H1 (cell line): ENCODE measurements around the gene HSD17B13.
"Not testable (repeated sequence)": the region's sequence is repeated elsewhere in the genome, so short reads cannot be mapped to it uniquely, and the experiment has no call there.

ENCODE experiments used
- ATF2 ChIP-seq: IDR thresholded peaks from 2 replicates; pipeline ENCODE4 v1.6.1; 2012; ENCODE audit warnings: low read length, inconsistent platforms
- CREB1 ChIP-seq: IDR thresholded peaks from 2 replicates; pipeline ENCODE4 v1.6.1; 2012; ENCODE audit warnings: inconsistent platforms
- CTBP2 ChIP-seq: IDR thresholded peaks from 2 replicates; pipeline ENCODE4 v1.7.0; 2011; ENCODE audit warnings: borderline replicate concordance, mild to moderate bottlenecking, moderate library complexity, mixed read lengths, low read length; ENCODE audit not compliant: insufficient read depth, insufficient read length
- CTCF ChIP-seq, 3 experiments: IDR thresholded peaks; 1 replicate in 2 of 3; 2 replicates in 1 of 3; pipeline versions ENCODE4 v1.5.1 to v1.6.1; 2011; ENCODE audit warnings: low read length in 3 of 3, mild to moderate bottlenecking in 3 of 3, inconsistent platforms in 2 of 3, low read depth in 1 of 3, moderate library complexity in 1 of 3; ENCODE audit not compliant: insufficient read depth in 1 of 3; ENCODE audit errors: control extremely low read depth in 1 of 3
- E2F6 ChIP-seq: IDR thresholded peaks from 2 replicates; pipeline ENCODE4 v1.6.1; 2012; ENCODE audit warnings: inconsistent platforms
- EP300 ChIP-seq, 2 experiments: IDR thresholded peaks; 1 replicate in 1 of 2; 2 replicates in 1 of 2; pipeline ENCODE4 v1.6.1; 2011 to 2012; ENCODE audit warnings: low read depth in 2 of 2, low read length in 2 of 2, mild to moderate bottlenecking in 2 of 2, borderline replicate concordance in 1 of 2, inconsistent platforms in 1 of 2, moderate library complexity in 1 of 2
- EZH2 ChIP-seq: fragments of 200-600 bp; sonication (generic); IDR thresholded peaks from 2 replicates; pipeline ENCODE4 v1.7.1; 2012; ENCODE audit warnings: low read depth, mild to moderate bottlenecking, moderate library complexity, low read length, inconsistent platforms; ENCODE audit not compliant: severe bottlenecking
- GABPA ChIP-seq: IDR thresholded peaks from 2 replicates; pipeline ENCODE4 v1.6.1; 2011; ENCODE audit warnings: mild to moderate bottlenecking, low read length, moderate library complexity, borderline replicate concordance; ENCODE audit not compliant: insufficient read depth
- POLR2A ChIP-seq, 2 experiments: IDR thresholded peaks; 1 replicate in 1 of 2; 2 replicates in 1 of 2; pipeline ENCODE4 v1.6.1; 2011; ENCODE audit warnings: low read depth in 2 of 2, low read length in 2 of 2, mild to moderate bottlenecking in 2 of 2; ENCODE audit errors: control extremely low read depth in 1 of 2
- POLR2AphosphoS5 ChIP-seq: IDR thresholded peaks from 2 replicates; pipeline ENCODE4 v1.6.1; 2011; ENCODE audit warnings: low read depth, low read length
- RNF2 ChIP-seq: fragments of 200-900, 300-1000 bp; sonication (generic); IDR thresholded peaks from 2 replicates; pipeline ENCODE4 v1.7.1; 2016; ENCODE audit warnings: borderline replicate concordance, low read depth, mild to moderate bottlenecking, antibody characterized with exemption, low read length; ENCODE audit not compliant: poor library complexity, severe bottlenecking; ENCODE audit errors: missing control alignments
- SRF ChIP-seq: IDR thresholded peaks from 2 replicates; pipeline ENCODE4 v1.6.1; 2011; ENCODE audit warnings: mild to moderate bottlenecking, low read depth, low read length, moderate library complexity
- TBP ChIP-seq: IDR thresholded peaks from 2 replicates; pipeline ENCODE4 v1.6.1; 2011; ENCODE audit warnings: low read depth, low read length, improper control_type of control experiment
- TCF12 ChIP-seq: IDR thresholded peaks from 2 replicates; pipeline ENCODE4 v1.6.1; 2011; ENCODE audit warnings: low read depth, mild to moderate bottlenecking, low read length

GRCh38 chr4:87341954-87342635, 19.4 kb upstream of the HSD17B13 start:
- TF ChIP-seq CTCF (IDR thresholded peaks at IDR 0.05; ENCODE audit: control extremely low read depth in 1 of 3, insufficient read depth in 1 of 3, low read depth in 1 of 3, low read length in 3 of 3); POLR2AphosphoS5; E2F6; GABPA; SRF; CTBP2; CREB1; ATF2; EP300 (IDR thresholded peaks at IDR 0.05; ENCODE audit: borderline replicate concordance in 1 of 2, low read depth in 2 of 2, low read length in 2 of 2); TBP; EZH2; POLR2A (IDR thresholded peaks at IDR 0.05; ENCODE audit: control extremely low read depth in 1 of 2, low read depth in 2 of 2, low read length in 2 of 2); TCF12; RNF2: not testable (repeated sequence)
